Stimulated activated CD8-positive, alpha-beta memory T cell treated with anti-CD3 and anti-CD28 coated beads, Interleukin-15, amount 100 ng/mL, for 24 hours (primary cell): ENCODE results near the gene MEA1.

Experiments
- DNase-seq: peaks from one replicate; pipeline ENCODE4 v3.0.0-alpha.2; 2020; ENCODE audit warnings: low read depth

MEA1 gene

DNA sequence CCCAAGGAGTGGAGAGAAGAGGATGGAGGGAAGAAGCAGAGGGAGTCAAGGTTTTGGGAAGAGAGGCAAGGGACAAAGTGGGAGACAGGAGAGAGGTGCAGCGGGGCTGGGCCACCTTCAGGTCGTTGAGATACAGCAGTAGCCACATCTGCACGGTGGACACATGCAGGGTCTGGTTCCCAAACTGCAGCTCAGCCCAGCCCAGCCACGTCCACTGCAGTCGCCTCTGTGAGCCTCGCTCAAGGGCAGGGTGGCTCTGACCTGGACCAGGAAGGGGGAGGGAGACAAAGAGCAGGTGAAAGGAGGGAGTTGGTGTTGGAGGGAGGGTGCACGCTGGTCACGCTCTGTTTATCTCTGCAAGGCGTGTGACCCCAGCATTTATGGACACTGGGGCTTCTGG, 25.0 kb upstream of the MEA1 start:
- DNase-seq = no peak

DNA sequence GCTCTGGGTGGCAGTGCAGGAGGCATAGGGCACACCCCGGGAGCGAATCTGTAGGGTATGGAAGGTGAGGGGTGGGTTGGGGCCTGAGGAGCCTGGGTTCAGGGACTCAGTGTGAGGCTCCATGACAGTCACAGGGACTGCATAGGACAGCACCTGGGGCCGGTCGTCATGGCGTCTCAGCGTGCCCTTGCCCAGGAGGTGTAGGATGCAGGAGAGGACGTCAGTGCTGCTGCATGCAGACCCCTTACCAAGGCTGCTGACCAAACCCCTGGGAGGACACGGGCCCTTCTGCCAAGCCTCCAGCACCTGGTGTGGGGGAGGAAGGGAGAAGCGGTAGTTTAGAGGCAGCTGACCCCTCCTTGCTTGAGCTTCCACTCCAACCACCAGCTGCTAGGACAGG, 24.0 kb upstream of the MEA1 start:
- DNase-seq = no peak

DNA sequence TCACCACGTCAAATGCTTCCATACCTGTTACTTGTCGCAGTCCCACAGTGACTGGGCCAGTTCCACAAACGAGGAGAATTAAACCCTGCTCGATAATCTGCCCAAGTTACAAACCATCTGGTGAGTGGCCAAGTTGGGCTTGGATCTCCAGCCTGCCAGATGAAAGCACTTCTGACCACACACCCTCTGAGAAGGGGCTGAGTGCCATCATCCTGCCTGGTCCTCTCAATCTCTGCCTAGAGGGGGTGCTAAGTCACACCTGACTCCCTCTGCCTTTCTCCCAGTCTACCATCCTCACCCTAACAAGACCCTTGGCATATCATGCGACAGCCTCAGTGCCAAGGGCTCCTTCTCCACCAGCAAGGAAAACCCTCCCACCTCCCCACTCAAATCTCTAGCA, 23.5 kb upstream of the MEA1 start:
- DNase-seq = no peak

DNA sequence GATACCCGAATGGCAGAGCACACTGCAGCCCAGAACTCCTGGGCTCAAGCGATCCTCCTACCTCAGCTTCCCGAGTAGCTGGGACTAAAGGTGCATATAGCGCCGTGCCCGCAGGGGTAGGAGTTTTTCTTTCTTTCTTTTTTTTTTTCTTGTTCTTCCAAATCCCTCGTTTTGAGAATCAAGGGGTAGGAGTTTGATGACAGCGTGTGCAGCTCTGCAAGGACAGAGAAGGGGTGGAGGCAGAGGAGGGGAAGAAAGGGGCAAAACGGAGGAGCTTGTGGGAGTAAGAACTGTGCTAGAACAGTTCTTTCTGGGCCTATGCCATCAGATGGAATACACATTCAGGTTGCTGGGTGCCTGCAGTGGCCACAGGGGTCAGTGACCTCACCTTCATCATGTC, 23.0 kb upstream of the MEA1 start:
- DNase-seq = no peak

DNA sequence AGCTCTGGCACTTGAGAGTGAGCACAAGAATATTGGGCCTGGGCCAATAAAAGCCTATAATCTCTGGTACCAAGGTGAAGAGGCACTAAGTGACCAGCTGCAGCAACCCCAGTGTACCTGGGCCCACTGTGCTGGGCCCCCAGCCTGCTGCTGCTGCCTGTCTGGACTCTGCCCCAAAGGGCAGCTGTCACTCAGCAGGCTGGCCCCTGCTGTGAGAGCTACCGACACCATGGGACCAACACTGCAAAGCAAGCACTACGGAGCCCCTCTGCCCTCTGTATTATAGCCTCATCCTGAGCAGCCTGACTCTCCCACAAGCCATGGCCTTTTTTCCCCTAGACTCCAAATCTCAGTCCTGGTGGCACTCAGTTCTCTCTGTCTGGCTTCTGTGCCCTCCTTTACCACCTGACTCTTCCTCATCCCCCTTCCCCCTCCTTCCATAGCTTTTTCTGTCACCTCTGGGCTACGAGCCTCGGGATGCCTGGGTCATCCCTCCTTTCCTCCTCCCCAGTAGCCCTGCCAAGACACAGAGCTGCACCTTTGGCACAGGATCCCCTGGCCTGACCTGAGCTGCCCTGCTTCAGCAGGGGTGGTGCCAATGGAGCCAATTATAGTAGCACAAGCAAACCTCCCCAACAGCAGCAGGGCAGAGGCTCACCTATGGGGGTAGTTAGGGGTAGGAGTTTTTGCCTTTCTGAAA, 21.9 kb upstream of the MEA1 start:
- DNase-seq = no peak

DNA sequence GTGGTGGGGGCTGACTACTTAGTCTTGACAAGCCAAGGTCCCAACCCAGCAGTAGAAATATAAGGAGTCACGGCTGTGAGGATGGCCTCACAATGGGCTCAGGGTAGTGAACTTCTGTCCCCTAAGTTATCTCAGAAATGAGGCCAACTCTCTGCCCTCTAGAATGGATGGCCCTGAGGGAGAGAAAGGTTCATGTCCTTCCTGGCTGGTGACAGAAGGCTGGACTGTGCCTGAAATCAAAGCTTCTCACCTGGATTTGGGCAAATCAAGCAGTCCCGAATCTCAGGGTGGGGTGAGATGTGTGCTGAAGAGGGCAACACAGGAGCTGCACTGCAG, 20.4 kb upstream of the MEA1 start:
- no peak for DNase-seq

DNA sequence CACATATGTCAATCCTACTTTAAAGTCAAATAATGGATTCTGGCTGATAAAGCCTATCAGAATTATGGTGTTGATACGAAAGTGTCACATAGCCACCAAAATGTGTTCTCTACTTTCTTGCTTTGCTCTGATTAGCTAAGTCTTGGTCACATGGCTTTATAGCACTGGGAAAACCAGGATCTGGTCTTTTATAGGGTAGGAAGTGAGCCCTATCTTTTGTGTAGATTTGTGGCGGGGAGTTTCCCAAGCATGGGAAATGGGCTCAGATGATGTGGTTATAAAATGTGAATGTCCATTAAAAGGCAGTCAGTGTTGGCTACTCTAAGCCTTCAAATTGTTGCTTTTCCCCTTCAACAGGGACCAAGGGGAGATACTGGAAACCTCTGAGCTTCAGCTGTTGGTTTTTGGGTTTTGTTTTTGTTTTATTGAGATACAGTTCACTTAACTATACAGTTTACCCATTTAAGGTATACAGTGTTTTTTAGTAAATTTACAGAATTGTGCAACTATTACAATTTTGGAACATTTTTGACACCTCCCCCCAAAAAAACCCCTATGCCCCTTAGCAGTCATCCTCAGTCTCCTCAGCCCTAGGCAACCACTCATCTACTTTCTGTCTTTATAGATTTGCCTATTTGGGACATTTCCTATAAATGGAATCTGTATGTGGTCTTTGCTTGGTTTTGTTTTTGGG, 19.9 kb upstream of the MEA1 start:
- no peak for DNase-seq

DNA sequence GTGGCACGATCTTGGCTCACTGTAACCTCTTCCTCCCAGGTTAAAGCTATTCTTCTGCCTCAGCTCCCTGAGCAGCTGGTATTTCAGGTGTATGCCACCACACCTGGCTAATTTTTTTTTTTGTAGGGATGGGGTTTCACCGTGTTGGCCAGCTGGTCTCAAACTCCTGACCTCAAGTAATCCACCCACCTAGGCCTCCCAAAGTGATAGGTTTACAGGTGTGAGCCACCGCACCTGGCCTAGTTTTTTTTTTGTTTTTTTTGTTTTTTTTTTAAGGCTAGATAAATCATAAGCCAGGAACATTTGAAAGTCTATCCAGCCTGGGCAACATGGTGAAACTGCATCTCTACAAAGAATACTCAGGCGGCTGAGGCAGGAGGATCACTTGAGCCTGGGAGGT, 18.6 kb upstream of the MEA1 start:
- DNase-seq = no peak

DNA sequence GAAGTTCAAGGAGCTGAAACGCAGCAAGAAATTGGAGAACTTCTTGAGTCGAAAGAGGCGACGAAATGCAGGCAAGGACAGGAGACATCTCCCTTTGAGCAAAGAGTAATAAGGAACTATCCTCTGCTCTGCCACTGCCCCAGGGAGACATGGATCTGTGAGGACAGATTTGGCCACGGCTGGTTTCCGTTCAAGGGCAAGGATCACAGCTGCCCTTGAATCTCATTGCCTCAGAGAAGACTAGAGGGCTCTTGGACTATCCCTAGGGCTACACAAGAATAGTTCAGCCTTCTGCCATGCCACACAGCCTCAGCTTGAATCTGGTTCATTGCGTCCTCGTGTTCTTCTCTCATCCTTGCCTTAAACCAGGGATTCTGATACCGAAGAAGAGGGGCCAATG, 15.4 kb upstream of the MEA1 start:
- DNase-seq = no peak

DNA sequence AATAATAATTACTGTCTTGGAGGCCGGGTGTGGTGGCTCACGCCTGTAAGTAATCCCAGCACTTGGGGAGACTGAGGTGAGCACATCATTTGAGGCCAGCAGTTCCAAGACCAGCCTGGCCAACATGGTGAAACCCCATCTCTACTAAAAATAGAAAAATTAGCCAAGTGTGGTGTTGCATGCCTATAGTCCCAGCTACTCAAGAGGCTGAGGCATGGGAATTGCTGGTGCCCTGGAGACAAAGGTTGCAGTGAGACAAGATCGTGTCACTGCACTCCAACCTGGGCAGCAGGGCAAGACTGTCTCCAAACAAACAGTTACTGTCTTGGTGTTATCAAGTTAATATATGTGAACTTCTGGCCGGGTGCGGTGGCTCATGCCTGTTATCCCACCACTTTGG, 12.6 kb upstream of the MEA1 start:
- DNase-seq = no peak

DNA sequence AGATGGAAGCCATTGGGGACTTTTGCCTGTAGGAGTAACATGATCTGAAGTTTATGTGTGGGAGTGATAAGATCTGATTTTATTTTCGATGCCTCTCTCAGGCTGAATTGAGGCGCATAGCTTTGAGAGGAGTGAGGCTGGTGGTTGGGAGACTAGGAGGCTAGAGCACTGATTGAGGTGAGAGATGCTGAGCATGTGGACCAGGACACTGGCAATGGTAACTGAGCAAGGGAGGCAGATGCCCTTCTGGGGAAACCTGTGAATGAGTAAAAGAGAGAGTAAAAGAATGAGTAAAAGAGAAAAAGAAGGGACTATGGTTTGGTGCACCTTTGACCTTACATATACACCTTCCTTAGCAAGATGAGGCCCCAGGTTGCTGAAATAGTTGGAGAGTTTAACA, 10.7 kb upstream of the MEA1 start:
- DNase-seq = no peak

DNA sequence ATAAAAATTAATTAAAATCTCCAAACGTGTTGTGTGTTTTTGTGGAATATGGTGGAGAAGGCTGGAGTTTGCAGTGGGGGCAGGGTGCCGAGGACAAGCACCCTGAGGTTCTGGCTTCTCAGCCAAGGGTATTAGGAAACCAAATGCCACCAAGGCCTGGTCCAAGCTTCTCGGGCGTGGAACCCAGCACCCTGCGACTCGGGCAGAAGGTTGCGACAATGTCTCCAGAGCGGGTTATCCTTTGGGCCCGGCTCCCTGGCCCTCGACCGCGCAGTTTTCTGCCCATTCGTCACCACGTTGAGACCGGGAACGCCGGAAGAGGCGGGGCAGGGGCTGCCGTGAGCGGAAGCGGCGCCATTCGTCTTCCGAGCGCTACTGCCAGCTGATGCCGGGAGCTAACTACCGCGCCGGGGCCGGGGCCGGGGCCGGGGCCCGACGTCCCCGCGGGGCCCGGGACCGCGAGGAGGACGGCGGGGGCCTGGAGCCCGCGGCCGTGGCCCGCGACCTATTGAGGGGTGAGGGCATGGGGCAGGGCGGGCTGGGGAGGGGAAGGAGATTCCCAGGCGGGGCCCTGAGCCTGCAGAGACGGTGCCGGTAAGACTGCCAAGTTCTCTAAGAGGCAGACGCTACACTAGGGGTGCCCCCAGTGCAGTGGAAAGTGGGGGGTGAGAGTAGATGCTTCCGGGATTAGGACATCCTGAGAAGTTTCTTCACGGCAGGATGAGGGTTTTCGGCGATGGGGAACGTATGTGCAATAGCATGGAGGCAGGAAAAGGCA, 7.7 kb upstream of the MEA1 start, which contains the start of gene RRP36:
TSS of gene RRP36 (plus strand) at position 354 of the 778 bp plus-strand sequence. CDS start at position 386, 32 bp downstream.
- peak; percentile 53 for DNase-seq

DNA sequence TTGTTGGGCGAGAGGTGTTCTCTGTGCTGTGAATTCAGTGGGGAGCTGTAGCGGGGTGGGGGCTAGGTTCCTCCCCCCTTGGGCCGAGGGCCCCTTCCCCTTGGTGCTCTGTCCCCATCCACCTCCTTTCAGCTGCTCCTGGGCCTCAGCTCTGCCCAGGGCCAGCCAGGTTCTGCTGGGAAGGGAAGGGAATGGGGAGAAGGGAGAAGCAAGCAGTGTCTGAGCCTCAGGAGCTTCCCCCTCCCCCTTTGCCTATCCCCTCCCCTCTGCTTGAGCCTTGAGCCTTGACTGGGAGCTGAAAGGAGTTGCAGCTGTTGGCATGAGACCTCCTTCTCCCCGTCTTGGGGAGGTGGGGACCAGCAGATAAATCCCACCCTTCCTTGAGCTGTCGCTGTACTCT, 7.1 kb upstream of the MEA1 start:
- no peak for DNase-seq

DNA sequence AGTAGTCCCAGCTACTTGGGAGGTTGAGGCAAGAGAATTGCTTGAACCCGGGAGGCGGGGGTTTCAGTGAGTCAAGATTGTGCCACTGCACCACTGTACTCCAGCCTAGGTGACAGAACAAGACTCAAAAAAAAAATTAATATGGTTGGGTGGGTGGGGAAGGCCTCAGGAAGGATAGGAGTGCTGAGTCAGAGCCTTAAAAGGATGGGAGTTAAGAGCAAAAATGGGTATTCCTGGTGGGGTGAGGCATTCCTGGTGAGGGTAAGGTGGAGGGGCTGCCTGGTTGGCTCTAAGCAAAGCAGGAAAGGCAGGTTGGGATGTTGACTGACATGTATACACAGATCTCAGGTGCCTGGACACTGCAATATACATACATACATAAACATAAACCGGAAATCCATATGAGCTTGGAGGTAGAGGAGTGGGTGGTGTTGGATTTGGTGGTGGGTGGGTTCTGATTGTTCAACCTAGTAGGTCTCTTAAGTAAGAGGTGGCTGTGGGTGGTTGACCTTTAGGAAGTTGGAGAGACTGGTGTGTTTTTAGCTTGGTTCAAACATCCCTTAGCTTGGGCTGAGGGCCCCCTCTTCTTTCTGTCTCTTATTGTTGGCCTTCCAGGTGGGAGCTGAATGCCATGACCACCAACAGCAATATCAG, 6.4 kb upstream of the MEA1 start:
- DNase-seq = no peak

DNA sequence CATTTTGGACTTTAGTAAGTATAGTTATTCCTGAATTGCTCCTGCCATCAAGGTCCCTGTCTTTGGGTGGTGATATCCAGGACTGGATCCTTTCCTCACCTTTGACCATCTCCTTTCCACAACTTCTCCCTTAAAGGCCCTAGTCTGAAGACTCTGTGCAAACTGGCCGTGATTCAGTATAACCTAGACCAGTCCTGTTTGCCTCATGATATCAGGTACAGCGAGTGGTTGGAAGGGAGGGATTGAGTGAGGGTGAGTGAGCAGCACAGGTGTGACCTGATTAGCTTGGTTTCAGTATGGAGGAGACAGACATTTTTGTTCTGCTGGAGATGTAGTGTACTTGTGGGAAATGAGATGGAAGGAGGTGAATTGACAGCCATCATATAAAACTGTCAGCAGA, 5.4 kb upstream of the MEA1 start:
- DNase-seq = no peak

DNA sequence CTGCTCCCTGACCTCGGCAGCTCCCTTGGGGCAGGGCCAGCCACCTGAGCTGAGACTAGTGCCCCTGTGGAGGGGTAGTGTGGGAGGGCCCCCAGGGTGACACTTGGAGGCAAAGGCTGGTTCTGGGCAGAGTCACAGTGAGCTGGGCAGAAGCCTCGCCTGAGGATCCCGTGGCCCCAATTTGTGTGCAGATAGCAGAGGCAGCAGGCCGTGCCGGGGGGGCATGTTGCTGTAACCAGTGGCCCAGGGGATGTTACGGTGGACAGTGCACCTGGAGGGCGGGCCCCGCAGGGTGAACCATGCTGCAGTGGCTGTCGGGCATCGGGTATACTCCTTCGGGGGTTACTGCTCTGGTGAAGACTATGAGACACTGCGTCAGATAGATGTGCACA, 3.2 kb upstream of the MEA1 start:
- no peak for DNase-seq

DNA sequence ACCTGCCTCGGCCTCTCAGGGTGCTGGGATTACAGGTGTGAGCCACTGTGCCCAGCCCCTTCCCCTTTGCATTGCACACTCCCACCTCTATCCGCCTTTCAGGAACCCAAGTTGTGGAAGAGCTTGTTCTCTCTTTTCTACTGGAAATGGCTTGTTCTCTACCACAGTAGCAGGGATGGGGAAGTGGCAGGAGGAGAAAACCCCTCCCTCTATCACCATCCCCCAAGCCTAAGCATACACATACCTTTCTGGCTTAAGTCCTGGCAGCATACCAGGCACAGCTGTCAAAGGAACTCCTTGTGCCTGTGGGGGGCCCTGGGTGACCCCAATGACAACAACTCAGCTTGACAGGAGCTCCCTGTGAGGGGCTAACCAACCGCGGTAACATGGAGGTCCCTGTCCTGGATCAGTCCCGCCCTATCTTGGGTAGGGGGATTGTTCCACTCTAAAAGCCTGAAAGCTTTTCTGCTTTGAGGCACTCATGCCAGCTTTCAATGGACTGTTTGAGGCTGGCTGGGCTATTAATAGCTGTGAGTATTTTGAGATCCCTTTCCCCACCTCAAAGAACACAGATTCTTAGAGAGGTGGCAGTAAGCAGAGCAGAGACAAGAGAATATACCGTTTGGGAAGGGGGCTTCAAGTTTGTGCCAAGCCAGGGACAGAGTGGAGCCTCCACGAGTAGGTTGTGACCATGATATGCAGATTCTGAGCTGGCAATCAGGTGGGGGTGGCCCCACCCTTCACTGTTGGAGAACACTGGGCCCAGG, 2.6 kb upstream of the MEA1 start:
- no peak for DNase-seq

DNA sequence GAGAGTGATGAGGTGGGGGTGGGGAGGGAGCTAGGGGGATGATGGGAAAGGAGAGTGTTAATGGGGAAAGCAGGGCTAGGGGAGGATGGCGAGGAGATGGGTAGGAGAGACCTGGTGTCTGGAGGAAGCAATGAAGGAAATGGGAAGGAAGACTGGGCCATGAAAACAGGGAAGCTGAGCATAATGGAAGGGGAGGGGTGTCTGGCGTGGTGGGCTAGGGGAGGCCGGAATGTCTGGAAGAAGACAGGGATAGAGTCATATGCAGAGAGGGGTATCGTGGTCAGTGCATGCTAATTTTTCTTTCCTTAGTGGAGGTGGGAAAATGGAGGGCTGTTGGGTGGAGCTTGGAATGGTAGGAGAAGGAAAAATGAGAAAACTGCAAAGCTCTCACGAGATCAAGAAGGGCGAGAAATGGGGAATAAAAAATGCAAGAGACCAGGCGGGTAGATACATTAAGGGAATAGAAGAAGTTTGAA, 726 bp upstream of the MEA1 start:
- DNase-seq = no peak

DNA sequence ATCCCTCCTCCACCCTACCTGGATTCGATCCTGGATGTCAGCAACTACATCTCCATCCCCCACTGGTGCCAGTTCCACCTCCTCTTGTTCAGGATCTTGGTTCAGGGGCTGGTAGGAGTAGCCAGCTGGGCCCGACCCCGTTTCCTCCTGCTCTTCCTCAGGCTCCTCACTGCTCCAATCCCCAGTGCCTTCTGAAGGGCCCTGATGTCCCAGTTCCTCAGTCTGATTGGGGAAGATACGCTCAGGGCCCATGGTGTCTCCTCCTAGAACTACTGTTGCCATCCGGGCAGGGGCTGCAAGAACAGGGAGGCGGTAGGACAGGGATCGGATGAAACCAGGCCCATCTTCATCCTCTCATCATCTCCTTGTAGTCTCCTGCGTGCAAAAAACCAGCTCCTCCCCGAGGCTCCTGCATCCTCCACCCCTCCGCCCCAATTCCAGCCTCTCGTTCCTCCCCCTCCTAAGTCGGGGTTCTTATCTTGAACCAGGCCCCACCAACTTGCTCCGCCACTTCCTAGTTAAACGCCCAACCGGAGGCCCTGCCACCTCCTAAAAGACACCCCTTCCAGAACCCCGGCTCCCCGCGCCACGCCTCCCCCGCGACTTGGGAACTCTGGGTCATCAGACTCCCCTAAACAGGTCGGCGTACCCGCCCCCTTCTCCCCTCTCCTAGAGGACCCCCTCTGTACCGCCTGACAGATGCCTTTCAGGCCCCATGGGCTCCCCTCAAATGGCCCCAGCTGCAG, 476 bp downstream of the MEA1 start:
- DNase-seq = no peak

DNA sequence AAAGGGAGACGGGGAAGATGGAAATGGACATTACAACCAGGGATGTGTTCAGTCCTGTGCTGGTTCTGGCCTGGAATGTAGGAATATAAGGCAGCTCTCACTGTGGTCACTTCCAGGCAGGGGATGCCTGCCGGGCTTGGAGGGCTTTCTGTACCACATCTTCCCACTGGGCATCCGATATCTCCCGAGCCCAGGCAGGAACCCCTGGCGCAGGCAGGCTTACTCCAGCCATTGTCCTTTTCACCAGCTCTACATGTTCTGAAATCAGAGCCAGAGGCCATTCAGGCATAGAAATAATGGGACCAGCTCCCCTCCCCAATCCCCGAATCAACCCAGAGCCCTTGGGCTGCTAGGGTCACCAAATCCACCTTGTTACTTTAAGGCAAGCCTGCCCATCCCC, 1.4 kb downstream of the MEA1 start:
- no peak for DNase-seq

DNA sequence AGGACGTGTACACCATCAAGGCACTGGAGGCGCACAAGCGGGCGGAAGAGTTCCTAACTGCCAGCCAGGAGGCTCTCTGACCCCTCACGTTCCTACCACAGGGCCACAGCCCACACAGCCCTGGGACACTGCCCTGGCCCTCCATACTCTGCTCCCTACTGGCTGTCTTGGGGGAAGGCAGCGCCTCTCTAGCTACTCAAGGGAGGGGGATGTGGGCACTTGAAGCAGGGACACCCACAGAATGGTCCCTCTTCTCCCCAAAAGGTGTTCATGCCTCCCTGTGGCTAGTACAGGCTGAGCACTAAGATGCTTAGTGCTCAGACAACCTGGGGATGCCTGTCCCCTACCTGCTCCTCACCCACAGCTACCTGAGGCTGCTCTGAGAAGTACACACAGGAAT, 2.5 kb downstream of the MEA1 start:
- no peak for DNase-seq
